Measurements from ENCODE around the gene PNPO.

The PNPO gene

DNA sequence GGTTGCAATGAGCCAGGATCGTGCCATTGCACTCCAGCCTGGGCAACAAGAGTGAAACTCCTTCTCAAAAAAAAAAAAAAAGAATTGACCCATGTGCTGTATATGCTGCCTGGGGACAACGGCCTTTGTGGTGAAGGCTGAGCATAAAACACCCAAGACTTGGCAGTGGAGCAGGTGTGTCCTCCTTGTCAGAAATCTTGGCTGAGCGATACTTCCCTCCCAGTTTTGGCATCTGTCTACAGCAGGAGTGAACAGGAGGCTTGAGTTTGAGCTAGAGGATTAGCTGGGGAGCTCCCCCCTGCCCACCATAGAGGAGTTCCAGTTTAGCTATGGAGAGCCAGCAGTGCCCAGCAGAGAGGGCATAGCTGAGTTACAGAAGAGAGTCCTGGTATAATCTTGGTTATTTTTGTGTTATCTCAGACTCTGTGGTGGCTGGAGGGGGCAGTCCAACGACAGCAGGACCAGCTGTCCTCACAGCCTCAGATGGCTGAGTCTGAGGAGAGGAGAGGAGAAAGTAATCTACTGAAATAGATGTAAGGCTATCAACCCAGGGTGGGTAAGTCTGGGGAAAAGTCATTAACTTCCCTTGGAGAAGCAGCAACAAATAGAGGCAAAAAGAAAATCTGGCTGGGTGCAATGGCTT is 26.9 kb upstream of the PNPO start:
- no peaks in the 10 kb centered on the region for H3K9me3 ChIP-seq (ENCODE audit: severe bottlenecking)
- DNase-seq = peak; percentile 51
- peak overlapping the region; percentile 57 for H3K27ac ChIP-seq
- peaks cover 15% of the 10 kb centered on the region for H3K36me3 ChIP-seq
- TF ChIP-seq, protein P1, sequence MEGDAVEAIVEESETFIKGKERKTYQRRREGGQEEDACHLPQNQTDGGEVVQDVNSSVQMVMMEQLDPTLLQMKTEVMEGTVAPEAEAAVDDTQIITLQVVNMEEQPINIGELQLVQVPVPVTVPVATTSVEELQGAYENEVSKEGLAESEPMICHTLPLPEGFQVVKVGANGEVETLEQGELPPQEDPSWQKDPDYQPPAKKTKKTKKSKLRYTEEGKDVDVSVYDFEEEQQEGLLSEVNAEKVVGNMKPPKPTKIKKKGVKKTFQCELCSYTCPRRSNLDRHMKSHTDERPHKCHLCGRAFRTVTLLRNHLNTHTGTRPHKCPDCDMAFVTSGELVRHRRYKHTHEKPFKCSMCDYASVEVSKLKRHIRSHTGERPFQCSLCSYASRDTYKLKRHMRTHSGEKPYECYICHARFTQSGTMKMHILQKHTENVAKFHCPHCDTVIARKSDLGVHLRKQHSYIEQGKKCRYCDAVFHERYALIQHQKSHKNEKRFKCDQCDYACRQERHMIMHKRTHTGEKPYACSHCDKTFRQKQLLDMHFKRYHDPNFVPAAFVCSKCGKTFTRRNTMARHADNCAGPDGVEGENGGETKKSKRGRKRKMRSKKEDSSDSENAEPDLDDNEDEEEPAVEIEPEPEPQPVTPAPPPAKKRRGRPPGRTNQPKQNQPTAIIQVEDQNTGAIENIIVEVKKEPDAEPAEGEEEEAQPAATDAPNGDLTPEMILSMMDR (IDR thresholded peaks at IDR 0.05; ENCODE audit: low read depth, low read length) = 0 out of 2 replicates have a peak, but pooled peaks have one; percentile 2
- H3K4me3 ChIP-seq (ENCODE audit: low read depth, low read length) = no peak overlapping the region
- no peaks in the 10 kb centered on the region for H3K27me3 ChIP-seq (ENCODE audit: insufficient read depth, low read depth, severe bottlenecking)

DNA sequence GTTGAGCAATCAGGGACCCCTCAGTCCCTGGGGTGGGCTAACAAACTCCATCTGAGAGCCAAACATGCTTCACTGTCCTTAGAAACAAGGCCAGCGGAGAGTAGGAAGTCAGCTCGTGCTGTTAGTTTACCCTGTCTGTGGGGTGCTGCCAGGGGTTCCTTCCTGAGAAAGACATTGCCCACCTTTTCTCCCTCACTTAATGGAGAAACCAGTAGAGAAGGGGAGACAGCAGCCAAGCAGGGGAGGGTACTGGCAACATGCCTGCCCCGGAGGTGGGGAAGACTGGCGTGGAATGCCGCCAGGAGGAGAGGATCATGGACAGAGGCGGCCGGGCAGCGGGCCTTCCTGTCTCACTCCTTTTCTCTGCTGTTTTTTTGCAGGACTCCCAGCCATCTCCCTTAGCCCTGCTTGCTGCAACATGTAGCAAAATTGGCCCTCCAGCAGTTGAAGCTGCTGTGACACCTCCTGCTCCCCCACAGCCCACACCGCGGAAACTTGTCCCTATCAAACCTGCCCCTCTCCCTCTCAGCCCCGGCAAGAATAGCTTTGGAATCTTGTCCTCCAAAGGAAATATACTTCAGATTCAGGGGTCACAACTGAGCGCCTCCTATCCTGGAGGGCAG is 25.5 kb upstream of the PNPO start:
- TF ChIP-seq, protein P1 (IDR thresholded peaks at IDR 0.05; ENCODE audit: low read depth, low read length) = no peak
- peaks cover 13% of the 10 kb centered on the region for H3K36me3 ChIP-seq
- no peak overlapping the region for H3K4me3 ChIP-seq (ENCODE audit: low read depth, low read length)
- no peak overlapping the region for H3K27ac ChIP-seq
- DNase-seq = no peak
- H3K9me3 ChIP-seq (ENCODE audit: severe bottlenecking) = no peaks in the 10 kb centered on the region
- H3K27me3 ChIP-seq (ENCODE audit: insufficient read depth, low read depth, severe bottlenecking) = no peaks in the 10 kb centered on the region

DNA sequence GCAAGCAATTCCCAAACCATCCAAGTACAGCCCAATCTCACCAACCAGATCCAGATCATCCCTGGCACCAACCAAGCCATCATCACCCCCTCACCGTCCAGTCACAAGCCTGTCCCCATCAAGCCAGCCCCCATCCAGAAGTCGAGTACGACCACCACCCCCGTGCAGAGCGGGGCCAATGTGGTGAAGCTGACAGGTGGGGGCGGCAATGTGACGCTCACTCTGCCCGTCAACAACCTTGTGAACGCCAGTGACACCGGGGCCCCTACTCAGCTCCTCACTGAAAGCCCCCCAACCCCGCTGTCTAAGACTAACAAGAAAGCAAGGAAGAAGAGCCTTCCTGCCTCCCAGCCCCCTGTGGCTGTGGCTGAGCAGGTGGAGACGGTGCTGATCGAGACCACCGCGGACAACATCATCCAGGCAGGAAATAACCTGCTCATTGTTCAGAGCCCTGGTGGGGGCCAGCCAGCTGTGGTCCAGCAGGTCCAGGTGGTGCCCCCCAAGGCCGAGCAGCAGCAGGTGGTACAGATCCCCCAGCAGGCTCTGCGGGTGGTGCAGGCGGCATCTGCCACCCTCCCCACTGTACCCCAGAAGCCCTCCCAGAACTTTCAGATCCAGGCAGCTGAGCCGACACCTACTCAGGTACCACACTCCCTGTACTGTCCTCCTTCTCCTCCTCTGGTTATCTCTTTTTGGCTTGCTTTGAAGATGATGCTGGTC is 24.7 kb upstream of the PNPO start:
- TF ChIP-seq, protein P1 (IDR thresholded peaks at IDR 0.05; ENCODE audit: low read depth, low read length) = no peak
- Histone ChIP-seq H3K9me3 (ENCODE audit: severe bottlenecking) (no peaks in the 10 kb centered on the region), H3K27me3 (ENCODE audit: insufficient read depth, low read depth, severe bottlenecking) (no peaks in the 10 kb centered on the region), H3K4me3 (ENCODE audit: low read depth, low read length) (no peak overlapping the region), H3K27ac (no peak overlapping the region), H3K36me3 (peaks cover 16% of the 10 kb centered on the region)
- DNase-seq = no peak

DNA sequence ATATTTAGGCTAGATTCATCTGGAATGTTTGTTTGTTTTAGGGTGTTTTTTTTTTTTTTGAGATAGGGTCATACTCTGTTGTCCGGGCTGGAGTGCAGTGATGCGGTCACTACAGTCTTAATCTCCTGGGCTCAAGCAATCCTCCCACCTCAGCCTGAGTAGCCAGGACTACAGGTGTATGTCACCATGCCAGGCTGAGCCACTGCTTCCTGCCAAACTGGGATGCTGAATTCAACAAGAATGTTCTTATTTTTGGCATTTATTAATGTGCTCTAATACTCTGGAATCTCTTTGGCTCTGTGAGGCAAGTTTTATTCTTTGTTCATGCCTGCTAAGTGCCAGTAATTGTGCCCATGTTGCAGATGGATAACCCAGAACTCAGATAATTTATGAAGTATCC is 23.8 kb upstream of the PNPO start:
- TF ChIP-seq, protein P1 (IDR thresholded peaks at IDR 0.05; ENCODE audit: low read depth, low read length) = no peak
- no peak overlapping the region for H3K4me3 ChIP-seq (ENCODE audit: low read depth, low read length)
- peaks cover 25% of the 10 kb centered on the region for H3K36me3 ChIP-seq
- no peaks in the 10 kb centered on the region for H3K27me3 ChIP-seq (ENCODE audit: insufficient read depth, low read depth, severe bottlenecking)
- DNase-seq = no peak
- H3K27ac ChIP-seq = no peak overlapping the region
- no peaks in the 10 kb centered on the region for H3K9me3 ChIP-seq (ENCODE audit: severe bottlenecking)

DNA sequence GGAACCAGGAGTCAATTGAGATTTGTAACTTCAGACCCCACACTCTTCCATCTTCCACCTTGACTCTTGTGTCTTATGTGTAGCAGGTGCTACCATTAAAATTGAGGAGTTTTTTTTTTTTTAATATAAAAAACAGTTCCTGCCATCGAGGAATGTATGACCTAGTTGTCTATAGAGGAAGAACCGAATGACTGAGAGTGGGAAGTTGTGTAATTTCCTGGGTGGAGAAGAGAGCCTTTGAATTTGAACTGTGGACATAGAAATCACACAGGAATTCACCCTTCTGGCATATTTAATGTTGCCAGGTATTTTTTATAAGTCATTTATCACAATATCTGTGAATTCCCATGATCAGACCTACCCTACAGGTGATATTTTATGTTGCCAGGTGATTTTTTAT is 23.4 kb upstream of the PNPO start:
- TF ChIP-seq, protein P1 (IDR thresholded peaks at IDR 0.05; ENCODE audit: low read depth, low read length) = no peak
- H3K4me3 ChIP-seq (ENCODE audit: low read depth, low read length) = no peak overlapping the region
- no peak overlapping the region for H3K27ac ChIP-seq
- DNase-seq = no peak
- H3K36me3 ChIP-seq = peaks cover 29% of the 10 kb centered on the region
- no peaks in the 10 kb centered on the region for H3K27me3 ChIP-seq (ENCODE audit: insufficient read depth, low read depth, severe bottlenecking)
- no peaks in the 10 kb centered on the region for H3K9me3 ChIP-seq (ENCODE audit: severe bottlenecking)
